Inflammatory macrophage (primary cell): ENCODE measurements around the gene SMCR8.
"Not testable (repeated sequence)": the region's sequence is repeated elsewhere in the genome, so short reads cannot be mapped to it uniquely, and the experiment has no call there.

ENCODE experiments used
- DNase-seq, 2 donors: peaks; one replicate each; pipeline ENCODE4 v3.0.0-alpha.2; 2020 to 2022
- total RNA-seq, 18 experiments: gene quantifications; one replicate each; lab custom pipeline; 2026; ENCODE audit warnings: mixed read lengths in 6 of 18, inconsistent platforms in 2 of 18; lab: John Stamatoyannopoulos, UW

Gene SMCR8
- total RNA-seq: 71.9 to 145 (median 104) reads per million in 18 experiments

GRCh38 chr17:18314731-18315561, at the start of gene SMCR8, which contains the start of gene TOP3A:
SMCR8 (plus strand) TSS chr17:18315293; CDS start chr17:18315790, 497 bp downstream.
TOP3A (minus strand) TSS chr17:18314994; CDS start chr17:18314778, 216 bp downstream.
- DNase-seq: peak; percentile 98 to 99

- no peak for DNase-seq
Observed at GRCh38 chr17:18267366-18267765, 47.7 kb upstream of the SMCR8 start.

GRCh38 chr17:18267927-18268711, 47.0 kb upstream of the SMCR8 start:
- DNase-seq: no peak

GRCh38 chr17:18270046-18270931, 44.8 kb upstream of the SMCR8 start:
- no peak for DNase-seq

- DNase-seq: no peak
Observed at GRCh38 chr17:18277076-18277475, 38.0 kb upstream of the SMCR8 start.

- DNase-seq: no peak
Observed at GRCh38 chr17:18278867-18279266, 36.2 kb upstream of the SMCR8 start.

- DNase-seq: no peak
Observed at GRCh38 chr17:18280249-18280648, 34.8 kb upstream of the SMCR8 start.

- no peak for DNase-seq
Observed at GRCh38 chr17:18280766-18281371, 34.2 kb upstream of the SMCR8 start.

GRCh38 chr17:18281788-18282187, 33.3 kb upstream of the SMCR8 start:
- DNase-seq: no peak

- DNase-seq: no peak
Observed at GRCh38 chr17:18285296-18285695, 29.8 kb upstream of the SMCR8 start.

- DNase-seq: no peak
Observed at GRCh38 chr17:18291718-18292540, 23.2 kb upstream of the SMCR8 start.

- DNase-seq: not testable (repeated sequence)
Observed at GRCh38 chr17:18298061-18298460, 17.0 kb upstream of the SMCR8 start.

GRCh38 chr17:18300725-18301480, 14.2 kb upstream of the SMCR8 start:
- peak; percentile 39 to 65 for DNase-seq

GRCh38 chr17:18303206-18303605, 11.9 kb upstream of the SMCR8 start:
- DNase-seq: not testable (repeated sequence)

- DNase-seq: no peak
Observed at GRCh38 chr17:18309202-18309601, 5.9 kb upstream of the SMCR8 start.

GRCh38 chr17:18314059-18314730, 898 bp upstream of the SMCR8 start:
- peak in 1 of 2 donors; percentile 21 for DNase-seq

GRCh38 chr17:18315562-18315922, 449 bp downstream of the SMCR8 start:
- DNase-seq: peak; percentile 59 to 69

- DNase-seq: no peak
Observed at GRCh38 chr17:18315961-18316360, 868 bp downstream of the SMCR8 start.

- DNase-seq: peak; percentile 27 to 37
Observed at GRCh38 chr17:18318117-18318516, 3.0 kb downstream of the SMCR8 start.
